GM18502 (cell line): Measurements from ENCODE around the gene LAMC3.

Source experiments
- ATAC-seq: cut with Tn5 transposase; IDR thresholded peaks from one replicate; pipeline ENCODE4 v1.9.1; 2021; ENCODE audit warnings: mild to moderate bottlenecking; ENCODE audit not compliant: unreplicated experiment, poor library complexity

The LAMC3 gene

GRCh38 chr9:130975932-130976841 lies 32.8 kb upstream of the LAMC3 start:
- no peak for ATAC-seq

DNA sequence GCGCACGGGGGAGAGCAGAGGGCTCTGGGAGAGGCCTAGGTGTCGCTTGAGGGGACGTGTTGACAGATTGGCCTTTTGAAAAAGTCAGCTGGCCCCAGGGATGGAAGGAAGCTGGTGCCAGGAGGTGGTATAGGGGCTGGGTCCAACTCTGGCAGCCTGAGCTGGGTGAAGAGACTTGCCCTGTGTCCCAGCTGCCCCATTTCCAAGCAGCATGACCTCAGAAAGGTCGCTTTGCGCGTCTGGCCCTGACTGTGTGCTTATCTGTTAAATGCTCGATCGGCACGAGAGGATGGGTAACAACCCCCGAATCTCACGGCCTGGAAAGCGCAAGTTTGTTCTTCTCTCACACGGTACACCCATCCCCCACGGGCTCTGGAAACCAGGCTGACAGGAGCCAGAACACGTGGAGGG lies 31.2 kb upstream of the LAMC3 start:
- no peak for ATAC-seq

DNA sequence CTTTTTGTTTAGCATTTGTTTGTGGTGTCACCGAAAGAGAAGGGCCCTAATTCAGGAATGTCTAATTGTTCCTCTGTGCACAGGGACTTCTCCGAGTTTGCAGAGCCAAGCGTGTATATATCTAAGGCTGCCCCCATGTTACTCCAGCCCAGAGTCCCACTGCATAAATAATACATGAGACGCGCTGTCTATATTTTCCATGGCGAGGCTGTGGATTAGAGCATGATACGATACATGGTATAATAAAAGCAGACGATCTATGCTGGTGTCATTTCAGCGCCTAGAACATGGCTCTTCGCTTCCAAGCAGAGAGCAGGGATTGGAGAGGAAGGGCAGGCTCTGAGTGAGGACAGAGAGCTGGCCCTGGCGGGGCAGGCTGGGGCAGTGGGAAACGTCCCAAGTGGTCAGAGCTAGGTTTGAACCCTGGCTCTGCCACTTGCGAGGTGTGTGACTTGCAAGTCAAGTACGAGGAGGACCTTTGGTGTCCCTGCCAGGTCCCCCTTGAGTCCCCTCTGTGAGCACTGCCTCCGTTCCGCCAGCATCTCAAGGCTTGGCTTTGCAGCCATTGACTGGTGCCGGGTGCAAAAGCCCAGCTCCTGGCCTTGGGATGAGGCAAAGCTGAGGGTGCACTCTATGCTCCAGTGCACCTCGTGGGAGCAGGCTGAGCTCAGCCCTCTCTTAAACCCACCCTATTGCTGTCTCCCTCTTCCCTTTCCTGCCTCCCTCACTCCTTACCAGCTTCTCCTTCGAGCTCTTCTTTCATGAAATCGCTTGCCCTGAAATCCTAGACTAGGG lies 29.2 kb upstream of the LAMC3 start:
- ATAC-seq: no peak

- no peak for ATAC-seq
Measured at GRCh38 chr9:130980526-130980925, 28.4 kb upstream of the LAMC3 start.

DNA sequence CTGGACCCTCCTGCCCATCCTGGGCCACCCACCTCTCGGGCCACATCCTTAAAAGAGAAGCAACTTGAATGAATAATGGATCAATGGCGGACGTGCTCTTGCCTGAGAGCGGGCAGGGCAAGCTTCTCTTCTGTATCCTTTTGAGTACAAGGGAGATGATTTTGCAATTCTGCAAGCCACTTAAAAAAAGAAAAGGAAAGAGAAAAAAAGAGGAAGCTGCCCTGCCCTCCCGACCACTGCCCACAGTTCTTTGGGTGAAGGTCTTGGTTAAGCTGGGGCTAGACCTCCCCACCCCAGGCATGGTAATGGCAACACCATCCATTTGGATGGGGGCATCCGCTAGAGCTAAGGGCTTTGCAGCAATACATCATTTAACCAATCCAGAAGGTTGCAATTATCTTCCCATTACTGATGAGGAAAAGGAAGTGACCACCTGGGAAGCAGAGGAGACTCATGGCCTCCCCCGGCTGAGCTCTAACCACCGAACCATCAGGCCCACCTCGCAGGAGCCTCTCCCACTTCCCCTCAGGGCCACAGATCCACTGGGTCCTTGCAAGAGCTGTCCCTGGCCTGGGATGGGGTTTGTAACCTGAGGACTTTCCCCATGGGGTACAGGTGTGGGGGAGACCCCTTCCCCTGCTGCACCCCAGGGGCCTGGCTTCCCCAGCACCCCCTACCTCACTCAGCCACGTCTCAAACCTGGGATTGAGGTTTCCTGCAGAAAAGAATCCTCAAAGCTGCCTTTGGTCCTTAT lies 27.8 kb upstream of the LAMC3 start:
- no peak for ATAC-seq

GRCh38 chr9:130981756-130982137 lies 27.2 kb upstream of the LAMC3 start:
- ATAC-seq: no peak

DNA sequence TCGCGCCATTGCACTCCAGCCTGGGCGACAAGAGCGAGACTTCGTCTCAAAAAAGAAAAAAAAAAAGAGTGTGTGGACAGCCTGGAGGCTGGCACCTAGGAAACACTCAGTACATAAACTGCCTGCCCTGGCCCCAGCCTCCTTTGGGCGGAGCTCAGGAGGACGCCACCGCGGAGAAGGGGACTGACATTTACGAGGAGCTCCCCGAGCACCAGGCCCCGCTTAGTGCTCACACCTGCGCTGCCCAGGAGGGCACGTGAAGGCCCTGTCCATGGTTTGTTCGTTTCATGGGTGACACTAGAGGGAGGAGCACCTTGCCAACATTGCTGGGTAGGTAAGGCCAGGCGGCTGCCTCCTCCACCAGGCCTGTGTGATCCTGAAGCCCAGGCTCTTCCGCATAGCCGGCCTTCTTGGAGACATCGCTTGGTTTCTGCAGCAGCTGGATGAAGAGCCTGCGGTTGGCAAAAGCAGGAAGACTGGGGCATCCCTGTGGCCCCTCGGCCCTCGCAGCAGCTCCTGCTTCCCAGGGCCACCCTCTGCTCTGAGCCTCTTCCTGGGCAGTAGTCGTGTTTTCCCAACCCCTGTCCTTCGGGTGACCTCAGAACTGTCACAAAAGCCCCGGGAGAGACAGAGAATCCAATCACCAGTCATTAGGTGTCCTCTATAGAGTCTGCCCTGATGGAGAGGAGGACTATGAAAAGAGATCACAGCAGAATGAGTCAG lies 26.2 kb upstream of the LAMC3 start:
- ATAC-seq: no peak

- ATAC-seq: no peak
Measured at GRCh38 chr9:130983359-130983670, 25.7 kb upstream of the LAMC3 start.

- no peak for ATAC-seq
Measured at GRCh38 chr9:130983970-130984369, 25.0 kb upstream of the LAMC3 start.

- no peak for ATAC-seq
Measured at GRCh38 chr9:130984521-130984920, 24.5 kb upstream of the LAMC3 start.

GRCh38 chr9:130985029-130985428 lies 23.9 kb upstream of the LAMC3 start:
- no peak for ATAC-seq

GRCh38 chr9:130985606-130986162 lies 23.3 kb upstream of the LAMC3 start:
- ATAC-seq: no peak

- ATAC-seq: no peak
Measured at GRCh38 chr9:130986356-130986965, 22.5 kb upstream of the LAMC3 start.

DNA sequence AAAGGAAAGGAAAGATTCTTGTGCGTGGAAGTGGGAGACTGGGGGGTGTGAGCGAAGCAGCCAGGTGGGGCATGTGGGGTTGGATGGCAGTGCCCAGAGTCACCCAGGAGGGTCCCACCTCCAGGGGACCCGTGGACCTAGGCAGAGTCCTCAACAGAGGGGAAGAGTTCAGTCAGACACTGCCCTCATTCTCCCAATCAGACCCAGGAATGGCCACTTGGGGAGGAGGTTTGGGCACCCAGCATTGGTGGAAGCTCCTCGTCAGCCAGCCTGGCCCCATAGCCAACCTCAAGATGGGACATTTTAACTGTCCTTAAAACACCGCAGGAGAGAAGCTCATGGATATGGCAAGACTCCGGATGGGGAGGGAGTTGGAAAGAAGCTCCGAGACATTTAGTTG lies 21.9 kb upstream of the LAMC3 start:
- ATAC-seq: no peak

DNA sequence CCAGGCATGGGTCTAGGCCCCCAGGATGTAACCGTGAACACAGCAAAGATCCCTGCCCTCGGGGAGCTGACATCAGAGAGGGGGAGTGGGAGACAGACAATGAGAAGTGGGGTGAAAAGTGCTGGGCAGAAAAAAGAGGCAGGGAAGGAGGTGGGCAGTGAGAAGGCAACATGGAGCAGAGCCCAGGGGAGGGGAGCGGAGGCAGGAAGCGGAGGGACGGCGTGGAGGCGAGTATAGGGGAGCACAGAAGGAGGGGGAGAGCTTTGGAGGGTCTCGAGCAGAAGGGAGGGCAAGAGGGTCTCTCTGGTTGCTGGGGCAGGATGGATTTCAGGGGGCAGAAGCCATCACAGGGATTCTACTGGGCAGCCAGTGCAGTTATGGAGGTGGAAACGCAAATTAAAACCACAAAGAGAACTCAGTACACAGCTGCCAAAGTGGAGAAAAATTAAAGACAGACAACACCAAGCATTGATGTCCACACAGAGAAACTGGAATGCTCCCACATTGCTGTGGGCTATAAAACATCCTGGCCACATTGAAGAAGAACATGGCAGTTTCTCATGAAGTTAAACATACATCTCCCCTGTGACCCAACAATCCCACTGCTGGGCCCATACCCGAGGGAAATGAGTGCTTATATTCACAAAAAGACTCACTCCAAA lies 21.1 kb upstream of the LAMC3 start:
- ATAC-seq: no peak

DNA sequence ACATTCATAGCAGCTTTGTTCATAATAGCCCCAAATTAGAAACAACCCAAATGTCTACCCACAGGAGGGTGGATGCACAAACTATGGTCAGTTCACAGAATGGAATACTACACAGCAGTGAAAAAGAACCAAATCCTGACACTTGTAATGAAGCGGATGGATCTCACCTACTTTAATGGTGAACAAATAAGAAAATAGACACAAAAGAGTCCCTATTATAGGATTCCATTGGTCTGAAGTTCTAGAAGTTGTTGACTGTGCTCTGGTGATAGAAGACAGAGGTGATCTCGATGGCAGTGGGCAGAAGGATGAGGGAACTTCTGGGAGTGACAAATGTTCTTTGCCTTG lies 20.6 kb upstream of the LAMC3 start:
- no peak for ATAC-seq

GRCh38 chr9:130988905-130989304 lies 20.1 kb upstream of the LAMC3 start:
- no peak for ATAC-seq

DNA sequence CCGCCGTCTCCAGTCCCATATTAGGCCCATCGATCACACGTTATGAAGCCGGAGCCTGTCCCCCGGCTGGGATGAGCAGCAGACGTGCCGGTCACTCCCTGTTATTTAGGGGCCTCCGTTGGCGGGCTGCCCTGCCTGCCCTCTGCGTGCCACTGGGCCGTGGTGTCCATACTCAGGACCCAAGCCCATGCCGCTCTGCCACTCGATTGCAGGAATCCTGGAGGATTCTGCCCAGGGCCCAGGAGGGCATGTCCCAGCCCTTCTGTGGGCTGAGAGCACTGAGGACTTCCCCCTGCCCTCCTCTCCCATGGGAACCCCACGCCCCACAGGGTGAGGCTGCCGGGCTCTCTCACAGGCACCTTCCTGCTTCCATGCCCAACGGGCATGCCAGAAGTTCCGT lies 19.6 kb upstream of the LAMC3 start:
- no peak for ATAC-seq

- ATAC-seq: no peak
Measured at GRCh38 chr9:130989891-130990290, 19.1 kb upstream of the LAMC3 start.
